Hepatocyte (in vitro differentiated cells): Measurements from ENCODE around the gene RAB32.

Experiments
- EZH2 ChIP-seq: fragments of 200-600 bp; sonication (generic); IDR thresholded peaks from 2 replicates; pipeline ENCODE4 v1.6.1; 2016; ENCODE audit warnings: antibody characterized with exemption, mild to moderate bottlenecking, borderline replicate concordance
- EZH2phosphoT487 ChIP-seq: fragments of 200-600 bp; sonication (generic); IDR thresholded peaks from one replicate; pipeline ENCODE4 v1.6.1; 2018; ENCODE audit warnings: antibody characterized with exemption, mild to moderate bottlenecking, low read depth, moderate library complexity; ENCODE audit not compliant: unreplicated experiment, severe bottlenecking
- TF ChIP-seq, protein P1 (sequence below): fragments of 200-600 bp; sonication (generic); IDR thresholded peaks from 2 replicates; pipeline ENCODE4 v1.5.1; 2016; ENCODE audit warnings: antibody characterized with exemption, mild to moderate bottlenecking; ENCODE audit not compliant: poor library complexity

DNA sequence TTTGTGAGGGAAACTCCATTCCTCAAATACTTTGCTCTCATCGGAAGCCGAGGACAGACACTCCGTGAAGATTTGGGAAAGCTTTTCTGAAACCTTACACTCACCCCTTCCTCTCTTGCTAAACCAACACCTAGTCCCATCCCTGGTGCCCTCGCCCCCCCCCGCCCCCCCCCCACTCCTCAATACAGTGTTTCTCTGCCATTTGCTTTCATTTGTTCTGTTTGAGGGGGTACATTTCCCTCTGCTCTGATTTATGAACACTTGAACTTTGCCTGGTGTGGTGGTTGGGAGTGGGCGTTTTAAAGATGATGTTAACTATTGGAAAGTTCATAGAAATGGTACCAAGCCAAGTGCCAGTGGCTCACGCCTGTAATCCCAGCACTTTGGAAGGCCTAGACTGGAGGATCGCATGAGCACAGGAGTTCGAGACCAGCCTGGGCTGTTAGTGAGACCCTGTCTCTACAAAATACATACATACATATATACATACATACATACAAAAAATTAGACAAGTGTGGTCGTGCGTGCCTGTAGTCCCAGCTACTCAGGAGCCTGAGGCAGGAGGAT, 1.1 kb downstream of the RAB32 start:
- TF ChIP-seq, protein P1, sequence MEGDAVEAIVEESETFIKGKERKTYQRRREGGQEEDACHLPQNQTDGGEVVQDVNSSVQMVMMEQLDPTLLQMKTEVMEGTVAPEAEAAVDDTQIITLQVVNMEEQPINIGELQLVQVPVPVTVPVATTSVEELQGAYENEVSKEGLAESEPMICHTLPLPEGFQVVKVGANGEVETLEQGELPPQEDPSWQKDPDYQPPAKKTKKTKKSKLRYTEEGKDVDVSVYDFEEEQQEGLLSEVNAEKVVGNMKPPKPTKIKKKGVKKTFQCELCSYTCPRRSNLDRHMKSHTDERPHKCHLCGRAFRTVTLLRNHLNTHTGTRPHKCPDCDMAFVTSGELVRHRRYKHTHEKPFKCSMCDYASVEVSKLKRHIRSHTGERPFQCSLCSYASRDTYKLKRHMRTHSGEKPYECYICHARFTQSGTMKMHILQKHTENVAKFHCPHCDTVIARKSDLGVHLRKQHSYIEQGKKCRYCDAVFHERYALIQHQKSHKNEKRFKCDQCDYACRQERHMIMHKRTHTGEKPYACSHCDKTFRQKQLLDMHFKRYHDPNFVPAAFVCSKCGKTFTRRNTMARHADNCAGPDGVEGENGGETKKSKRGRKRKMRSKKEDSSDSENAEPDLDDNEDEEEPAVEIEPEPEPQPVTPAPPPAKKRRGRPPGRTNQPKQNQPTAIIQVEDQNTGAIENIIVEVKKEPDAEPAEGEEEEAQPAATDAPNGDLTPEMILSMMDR, result no peak
- TF ChIP-seq EZH2 (no peak), EZH2phosphoT487 (no peak)
